ENCODE results near the gene TUFM. TPM values are rescaled to one million over a fixed set of nuclear protein-coding genes. Genes with fewer than 3 reads are reported as not detected.

Gene TUFM
- total RNA-seq, 1 experiment from 2014 or later = 342 TPM

GRCh38 chr16:28865722-28866453, 19.7 kb upstream of the TUFM start:
- intact Hi-C loops (cut with micrococcal nuclease; ENCODE audit: unreplicated experiment) = no loop called here
- Histone ChIP-seq H3K79me2 (ENCODE audit: low read depth) (peaks cover 42% of the 10 kb centered on the region), H3K27ac (no peak overlapping the region), H2AFZ (no peak overlapping the region), H3K9me2 (ENCODE audit: insufficient read depth) (no peaks in the 10 kb centered on the region), H3K9me3 (ENCODE audit: insufficient read depth, low read depth) (no peaks in the 10 kb centered on the region), H3K4me3 (no peak overlapping the region), H3K36me3 (ENCODE audit: low read depth) (0 out of 2 replicates have a peak, but pooled peaks cover 11% of the 10 kb centered on the region), H4K20me1 (ENCODE audit: insufficient read depth) (peaks cover 11% of the 10 kb centered on the region; the same call in 1 of the 2 replicates), H3K4me2 (no peak overlapping the region), H3K27me3 (ENCODE audit: insufficient read depth, low read depth) (no peaks in the 10 kb centered on the region), H3K4me1 (replicated peaks; ENCODE audit: insufficient read depth) (peaks cover 20% of the 10 kb centered on the region), H3F3A (ENCODE audit: insufficient read depth, low read depth) (peaks cover 7% of the 10 kb centered on the region; the same call in 1 of the 2 replicates)
- TF ChIP-seq CTCF (conservative IDR thresholded peaks at IDR 0.05) = no peak
- TF ChIP-seq EZH2 (IDR thresholded peaks at IDR 0.05; ENCODE audit: low read depth) = no peak
- BruUV-seq (replicated peaks) = no TSS peak
- CTCF ChIA-PET = interaction anchor here (0.6 to 1.0 kb wide), 2 partner anchors 24 to 58 kb away, joined by 4 to 13 read pairs; no protein-coding TSS in a partner anchor
- POLR2A ChIA-PET (ENCODE audit: unreplicated experiment) = interaction anchor here (0.7 kb wide), 1 partner anchor 1632 kb away, joined by 4 read pairs; no protein-coding TSS in a partner anchor
- DNase-seq = no peak

GRCh38 chr16:28865001-28865688, 19.0 kb upstream of the TUFM start:
- Histone ChIP-seq H3K27me3 (ENCODE audit: insufficient read depth, low read depth) (no peaks in the 10 kb centered on the region), H3K4me1 (replicated peaks; ENCODE audit: insufficient read depth) (peaks cover 20% of the 10 kb centered on the region), H3K79me2 (ENCODE audit: low read depth) (peaks cover 42% of the 10 kb centered on the region), H3K4me2 (peak overlapping the region; percentile 97), H3K9me3 (ENCODE audit: insufficient read depth, low read depth) (no peaks in the 10 kb centered on the region), H3K27ac (no peak overlapping the region), H3K9me2 (ENCODE audit: insufficient read depth) (no peaks in the 10 kb centered on the region), H2AFZ (no peak overlapping the region), H3K36me3 (ENCODE audit: low read depth) (0 out of 2 replicates have a peak, but pooled peaks cover 11% of the 10 kb centered on the region), H3F3A (ENCODE audit: insufficient read depth, low read depth) (peaks cover 11% of the 10 kb centered on the region; the same call in 1 of the 2 replicates), H4K20me1 (ENCODE audit: insufficient read depth) (peaks cover 11% of the 10 kb centered on the region; the same call in 1 of the 2 replicates), H3K4me3 (peak overlapping the region; percentile 67; the same call in 1 of the 2 replicates)
- TF ChIP-seq CTCF (conservative IDR thresholded peaks at IDR 0.05) = no peak
- no peak for TF ChIP-seq EZH2 (IDR thresholded peaks at IDR 0.05; ENCODE audit: low read depth)
- DNase-seq = no peak
- ChIA-PET CTCF (interaction anchor here (0.6 kb wide), 1 partner anchor 24 kb away, joined by 4 read pairs; no protein-coding TSS in a partner anchor), POLR2A (ENCODE audit: unreplicated experiment) (interaction anchor here (0.6 kb wide), 1 partner anchor 1079 kb away, joined by 3 read pairs; no protein-coding TSS in a partner anchor)
- intact Hi-C loops (cut with micrococcal nuclease; ENCODE audit: unreplicated experiment) = no loop called here
- BruUV-seq (replicated peaks) = TSS peak; percentile 58

Data from PC-9 (cell line).